ENCODE measurements around the gene ZNF573.

- TF ChIP-seq EZH2phosphoT487 (IDR thresholded peaks at IDR 0.05; ENCODE audit: insufficient read depth, low read depth): no peak
- no peak for TF ChIP-seq EZH2 (IDR thresholded peaks at IDR 0.05; ENCODE audit: insufficient read depth, poor library complexity, severe bottlenecking)
Observed at GRCh38 chr19:37719111-37719926, 60.1 kb downstream of the ZNF573 start, which contains the start of gene ZNF607.

Data from GM23248 (cell line).